ENCODE results near the gene SLC8B1.
A peak's percentile ranks its signal among the peaks of the same experiment; 100 is the strongest.

The SLC8B1 gene

GRCh38 chr12:113292091-113292490, 42.8 kb downstream of the SLC8B1 start:
- no peak for DNase-seq

- DNase-seq: no peak
Observed at GRCh38 chr12:113291586-113291985, 43.3 kb downstream of the SLC8B1 start.

GRCh38 chr12:113290506-113290905, 44.4 kb downstream of the SLC8B1 start:
- DNase-seq: no peak

GRCh38 chr12:113289361-113289760, 45.5 kb downstream of the SLC8B1 start:
- DNase-seq: no peak

- DNase-seq: no peak
Observed at GRCh38 chr12:113287899-113288282, 47.0 kb downstream of the SLC8B1 start.

GRCh38 chr12:113287146-113287898, 47.6 kb downstream of the SLC8B1 start:
- no peak for DNase-seq

GRCh38 chr12:113286712-113287111, 48.2 kb downstream of the SLC8B1 start:
- no peak for DNase-seq

- no peak for DNase-seq
Observed at GRCh38 chr12:113285679-113286610, 49.0 kb downstream of the SLC8B1 start.

GRCh38 chr12:113284751-113285150, 50.2 kb downstream of the SLC8B1 start:
- no peak for DNase-seq

- DNase-seq: no peak
Observed at GRCh38 chr12:113278633-113279032, 56.3 kb downstream of the SLC8B1 start.

GRCh38 chr12:113278141-113278540, 56.8 kb downstream of the SLC8B1 start:
- DNase-seq: no peak

- no peak for DNase-seq
Observed at GRCh38 chr12:113277511-113277910, 57.4 kb downstream of the SLC8B1 start.

- DNase-seq: no peak
Observed at GRCh38 chr12:113276946-113277500, 57.9 kb downstream of the SLC8B1 start.

- no peak for DNase-seq
Observed at GRCh38 chr12:113276306-113276705, 58.6 kb downstream of the SLC8B1 start.

GRCh38 chr12:113274848-113275247, 60.1 kb downstream of the SLC8B1 start:
- DNase-seq: no peak

- DNase-seq: no peak
Observed at GRCh38 chr12:113273053-113273725, 61.7 kb downstream of the SLC8B1 start.

- DNase-seq: peak; percentile 63
Observed at GRCh38 chr12:113271853-113272561, 62.9 kb downstream of the SLC8B1 start.

GRCh38 chr12:113271466-113271852, 63.5 kb downstream of the SLC8B1 start:
- DNase-seq: no peak

- DNase-seq: no peak
Observed at GRCh38 chr12:113270709-113271009, 64.2 kb downstream of the SLC8B1 start.

GRCh38 chr12:113269257-113269943, 65.5 kb downstream of the SLC8B1 start:
- no peak for DNase-seq

GRCh38 chr12:113268621-113269020, 66.3 kb downstream of the SLC8B1 start:
- no peak for DNase-seq

- DNase-seq: no peak
Observed at GRCh38 chr12:113268136-113268535, 66.8 kb downstream of the SLC8B1 start.

All from amniotic stem cell (primary cell).